Neural cell (in vitro differentiated cells): ENCODE data around the gene TUBA8. TPM values are rescaled to one million over a fixed set of nuclear protein-coding genes. Genes with fewer than 3 reads are reported as not detected.

Source experiments
- H2AFZ ChIP-seq: fragments of 200-600, 300-800 bp; sonication (generic), shearing (Covaris generic); 2 replicates; pipeline ENCODE4 v1.6.0; 2014; ENCODE audit warnings: low read depth, mild to moderate bottlenecking, antibody characterized with exemption, low read length, moderate library complexity
- H3F3A ChIP-seq: fragments of 200-600 bp; shearing (Covaris generic); 2 replicates; pipeline ENCODE4 v1.6.1; 2016; ENCODE audit warnings: mild to moderate bottlenecking, moderate library complexity, mixed read lengths, antibody characterized with exemption, low read length; ENCODE audit not compliant: insufficient read depth, poor library complexity, severe bottlenecking
- H3K27ac ChIP-seq: fragments of 200-600, 300-800 bp; sonication (generic), shearing (Covaris generic); 2 replicates; pipeline ENCODE4 v1.5.1; 2014; ENCODE audit warnings: mild to moderate bottlenecking, low read length, moderate library complexity
- H3K27me3 ChIP-seq: fragments of 300-800, 200-600 bp; sonication (generic), shearing (Covaris generic); 2 replicates; pipeline ENCODE4 v1.6.0; 2014; ENCODE audit warnings: mild to moderate bottlenecking, low read depth, low read length, moderate library complexity; ENCODE audit not compliant: insufficient read depth
- H3K36me3 ChIP-seq: fragments of 300-800, 200-600 bp; sonication (generic), shearing (Covaris generic); 2 replicates; pipeline ENCODE4 v1.5.1; 2014; ENCODE audit warnings: mild to moderate bottlenecking, antibody characterized with exemption, low read length, moderate library complexity; ENCODE audit not compliant: insufficient read depth
- H3K4me2 ChIP-seq: fragments of 300-800, 200-600 bp; sonication (generic), shearing (Covaris generic); 2 replicates; pipeline ENCODE4 v1.6.0; 2014; ENCODE audit warnings: mild to moderate bottlenecking, low read length
- H3K4me3 ChIP-seq: fragments of 300-800, 200-600 bp; sonication (generic), shearing (Covaris generic); 2 replicates; pipeline ENCODE4 v1.5.1; 2014; ENCODE audit warnings: mild to moderate bottlenecking, low read length, moderate library complexity
- H3K79me2 ChIP-seq: fragments of 200-600 bp; shearing (Covaris generic); replicated peaks from 2 replicates; pipeline ENCODE4 v1.6.0; 2014; ENCODE audit warnings: mild to moderate bottlenecking, low read length, moderate library complexity; ENCODE audit not compliant: insufficient read depth
- H3K9ac ChIP-seq: fragments of 300-800, 200-600 bp; sonication (generic), shearing (Covaris generic); 2 replicates; pipeline ENCODE4 v1.6.1; 2016; ENCODE audit warnings: mild to moderate bottlenecking, low read length, mixed read lengths
- H3K9me2 ChIP-seq: fragments of 200-600 bp; shearing (Covaris generic); 2 replicates; pipeline ENCODE4 v1.6.1; 2016; ENCODE audit warnings: mild to moderate bottlenecking, low read length, mixed read lengths; ENCODE audit not compliant: insufficient read depth
- H3K9me3 ChIP-seq: fragments of 200-600, 300-800 bp; sonication (generic), shearing (Covaris generic); 2 replicates; pipeline ENCODE4 v1.6.1; 2016; ENCODE audit warnings: mild to moderate bottlenecking, mixed run types, low read length, moderate library complexity, mixed read lengths
- H4K20me1 ChIP-seq: fragments of 200-600 bp; shearing (Covaris generic); 2 replicates; pipeline ENCODE4 v1.6.1; 2016; ENCODE audit warnings: mild to moderate bottlenecking, mixed run types; ENCODE audit not compliant: insufficient read depth
- EP300 ChIP-seq: fragments of 450-650 bp; conservative IDR thresholded peaks from 2 replicates; pipeline ENCODE4 v1.6.1; 2014; ENCODE audit warnings: antibody characterized with exemption, mild to moderate bottlenecking, moderate library complexity; ENCODE audit not compliant: poor library complexity, severe bottlenecking
- EZH2 ChIP-seq: fragments of 200-600, 300-800 bp; shearing (Covaris generic), sonication (generic); IDR thresholded peaks from 2 replicates; pipeline ENCODE4 v1.6.1; 2014; ENCODE audit warnings: antibody characterized with exemption, low read length, borderline replicate concordance, mild to moderate bottlenecking; ENCODE audit not compliant: insufficient read depth, poor library complexity, severe bottlenecking
- MXI1 ChIP-seq: fragments of 450-650 bp; conservative IDR thresholded peaks from 2 replicates; pipeline ENCODE4 v1.6.1; 2014; ENCODE audit warnings: antibody characterized with exemption, mild to moderate bottlenecking; ENCODE audit not compliant: poor library complexity, severe bottlenecking
- POLR2AphosphoS5 ChIP-seq: IDR thresholded peaks from 2 replicates; pipeline ENCODE4 v1.6.1; 2012
- RAD21 ChIP-seq: fragments of 450-650 bp; conservative IDR thresholded peaks from 2 replicates; pipeline ENCODE4 v1.6.1; 2014; ENCODE audit warnings: antibody characterized with exemption, mild to moderate bottlenecking, moderate library complexity
- SMC3 ChIP-seq: fragments of 450-650 bp; conservative IDR thresholded peaks from 2 replicates; pipeline ENCODE4 v1.6.1; 2014; ENCODE audit warnings: antibody characterized with exemption, mild to moderate bottlenecking, moderate library complexity; ENCODE audit not compliant: poor library complexity
- TAF1 ChIP-seq: IDR thresholded peaks from 2 replicates; pipeline ENCODE4 v1.6.1; 2012; ENCODE audit warnings: low read depth
- polyA plus RNA-seq: library from polyadenylated mRNA; depleted of rRNA; stranded (reverse); fragments of >200 nt; gene quantifications from 2 replicates; pipeline ENCODE4 v1.2.3, GENCODE V29; 2014
- TF ChIP-seq, protein P1 (sequence below): fragments of 450-650 bp; IDR thresholded peaks from 2 replicates; pipeline ENCODE4 v1.5.1; 2014; ENCODE audit warnings: antibody characterized with exemption, mild to moderate bottlenecking, moderate library complexity; ENCODE audit not compliant: poor library complexity, severe bottlenecking
- TF ChIP-seq, protein P2 (sequence below): IDR thresholded peaks from 2 replicates; pipeline ENCODE4 v1.6.1; 2012; ENCODE audit warnings: borderline replicate concordance

TUBA8 gene
- polyA plus RNA-seq, 1 donor from 2014 or later, result 1.8 TPM

DNA sequence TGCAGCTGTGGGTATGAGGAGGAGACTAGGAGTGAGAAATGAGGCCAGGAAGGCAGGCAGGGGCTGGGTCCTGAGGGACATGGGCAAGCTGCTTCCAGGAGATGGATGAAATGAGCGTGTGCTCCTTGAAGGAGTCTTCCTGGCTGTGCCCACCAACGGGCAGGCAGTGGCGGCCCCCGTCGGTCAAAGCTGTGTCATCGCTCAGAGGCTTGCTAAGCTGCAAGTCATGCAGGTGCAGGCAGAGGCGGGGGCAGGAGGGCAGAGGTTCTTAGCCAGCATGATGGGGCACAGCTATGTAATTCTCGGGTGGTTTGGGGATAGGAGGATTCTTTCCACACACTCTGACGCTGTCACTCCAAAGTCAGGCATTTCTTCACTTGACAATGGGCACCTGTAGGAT, 45.4 kb upstream of the TUBA8 start:
- Histone ChIP-seq H2AFZ (no peak overlapping the region), H3K9me3 (no peaks in the 10 kb centered on the region), H3K36me3 (no peaks in the 10 kb centered on the region), H3K9ac (no peak overlapping the region), H3K9me2 (no peaks in the 10 kb centered on the region), H3K4me3 (no peak overlapping the region), H4K20me1 (no peaks in the 10 kb centered on the region), H3F3A (no peaks in the 10 kb centered on the region), H3K27me3 (no peaks in the 10 kb centered on the region), H3K79me2 (no peaks in the 10 kb centered on the region), H3K4me2 (no peak overlapping the region), H3K27ac (no peak overlapping the region)
- no peak for TF ChIP-seq RAD21
- TF ChIP-seq, protein P1, sequence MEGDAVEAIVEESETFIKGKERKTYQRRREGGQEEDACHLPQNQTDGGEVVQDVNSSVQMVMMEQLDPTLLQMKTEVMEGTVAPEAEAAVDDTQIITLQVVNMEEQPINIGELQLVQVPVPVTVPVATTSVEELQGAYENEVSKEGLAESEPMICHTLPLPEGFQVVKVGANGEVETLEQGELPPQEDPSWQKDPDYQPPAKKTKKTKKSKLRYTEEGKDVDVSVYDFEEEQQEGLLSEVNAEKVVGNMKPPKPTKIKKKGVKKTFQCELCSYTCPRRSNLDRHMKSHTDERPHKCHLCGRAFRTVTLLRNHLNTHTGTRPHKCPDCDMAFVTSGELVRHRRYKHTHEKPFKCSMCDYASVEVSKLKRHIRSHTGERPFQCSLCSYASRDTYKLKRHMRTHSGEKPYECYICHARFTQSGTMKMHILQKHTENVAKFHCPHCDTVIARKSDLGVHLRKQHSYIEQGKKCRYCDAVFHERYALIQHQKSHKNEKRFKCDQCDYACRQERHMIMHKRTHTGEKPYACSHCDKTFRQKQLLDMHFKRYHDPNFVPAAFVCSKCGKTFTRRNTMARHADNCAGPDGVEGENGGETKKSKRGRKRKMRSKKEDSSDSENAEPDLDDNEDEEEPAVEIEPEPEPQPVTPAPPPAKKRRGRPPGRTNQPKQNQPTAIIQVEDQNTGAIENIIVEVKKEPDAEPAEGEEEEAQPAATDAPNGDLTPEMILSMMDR, result no peak
- TF ChIP-seq, protein P2, sequence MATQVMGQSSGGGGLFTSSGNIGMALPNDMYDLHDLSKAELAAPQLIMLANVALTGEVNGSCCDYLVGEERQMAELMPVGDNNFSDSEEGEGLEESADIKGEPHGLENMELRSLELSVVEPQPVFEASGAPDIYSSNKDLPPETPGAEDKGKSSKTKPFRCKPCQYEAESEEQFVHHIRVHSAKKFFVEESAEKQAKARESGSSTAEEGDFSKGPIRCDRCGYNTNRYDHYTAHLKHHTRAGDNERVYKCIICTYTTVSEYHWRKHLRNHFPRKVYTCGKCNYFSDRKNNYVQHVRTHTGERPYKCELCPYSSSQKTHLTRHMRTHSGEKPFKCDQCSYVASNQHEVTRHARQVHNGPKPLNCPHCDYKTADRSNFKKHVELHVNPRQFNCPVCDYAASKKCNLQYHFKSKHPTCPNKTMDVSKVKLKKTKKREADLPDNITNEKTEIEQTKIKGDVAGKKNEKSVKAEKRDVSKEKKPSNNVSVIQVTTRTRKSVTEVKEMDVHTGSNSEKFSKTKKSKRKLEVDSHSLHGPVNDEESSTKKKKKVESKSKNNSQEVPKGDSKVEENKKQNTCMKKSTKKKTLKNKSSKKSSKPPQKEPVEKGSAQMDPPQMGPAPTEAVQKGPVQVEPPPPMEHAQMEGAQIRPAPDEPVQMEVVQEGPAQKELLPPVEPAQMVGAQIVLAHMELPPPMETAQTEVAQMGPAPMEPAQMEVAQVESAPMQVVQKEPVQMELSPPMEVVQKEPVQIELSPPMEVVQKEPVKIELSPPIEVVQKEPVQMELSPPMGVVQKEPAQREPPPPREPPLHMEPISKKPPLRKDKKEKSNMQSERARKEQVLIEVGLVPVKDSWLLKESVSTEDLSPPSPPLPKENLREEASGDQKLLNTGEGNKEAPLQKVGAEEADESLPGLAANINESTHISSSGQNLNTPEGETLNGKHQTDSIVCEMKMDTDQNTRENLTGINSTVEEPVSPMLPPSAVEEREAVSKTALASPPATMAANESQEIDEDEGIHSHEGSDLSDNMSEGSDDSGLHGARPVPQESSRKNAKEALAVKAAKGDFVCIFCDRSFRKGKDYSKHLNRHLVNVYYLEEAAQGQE, result no peak
- TF ChIP-seq POLR2AphosphoS5, result no peak
- no peak for TF ChIP-seq SMC3
- TF ChIP-seq EZH2, result no peak

DNA sequence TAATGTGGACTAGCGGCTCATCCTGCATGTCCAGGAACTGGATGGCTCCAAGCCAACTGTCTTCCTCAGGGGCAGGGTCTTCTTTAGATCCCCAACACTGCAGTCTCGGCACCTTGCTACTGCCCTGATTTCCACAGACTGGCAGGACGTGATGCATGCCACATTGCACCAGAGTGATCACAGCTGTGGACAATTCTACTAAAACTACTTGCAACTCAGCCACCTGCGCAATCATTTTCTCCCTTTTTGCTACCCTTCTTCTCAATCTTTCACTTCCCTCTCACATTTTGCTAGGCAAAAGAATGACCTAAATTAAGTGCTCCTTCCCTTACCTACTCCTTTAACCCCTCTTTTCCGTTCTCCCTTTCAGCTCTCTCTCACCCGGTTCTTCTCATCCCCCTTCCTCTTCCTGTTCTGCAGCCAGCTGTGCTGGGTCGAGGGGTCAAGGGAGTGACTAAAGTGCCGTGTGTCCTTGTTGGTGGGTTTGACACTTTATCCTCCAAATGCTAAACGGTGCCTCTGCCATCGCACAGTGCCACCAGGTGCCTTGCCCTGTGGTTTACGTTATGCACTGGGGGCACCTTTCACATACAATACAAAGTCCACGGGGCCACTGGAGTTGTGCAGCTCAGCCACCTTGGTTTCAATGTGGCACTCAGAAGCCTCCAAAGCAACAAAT, 44.3 kb upstream of the TUBA8 start:
- H3K4me3 ChIP-seq, result no peak overlapping the region
- no peaks in the 10 kb centered on the region for H3K79me2 ChIP-seq
- H2AFZ ChIP-seq, result no peak overlapping the region
- H3K4me2 ChIP-seq, result no peak overlapping the region
- H3K9ac ChIP-seq, result no peak overlapping the region
- no peaks in the 10 kb centered on the region for H3K27me3 ChIP-seq
- H3K9me2 ChIP-seq, result no peaks in the 10 kb centered on the region
- H3F3A ChIP-seq, result no peaks in the 10 kb centered on the region
- no peaks in the 10 kb centered on the region for H3K36me3 ChIP-seq
- no peaks in the 10 kb centered on the region for H4K20me1 ChIP-seq
- no peak overlapping the region for H3K27ac ChIP-seq
- TF ChIP-seq SMC3 (no peak), EP300 (no peak), MXI1 (no peak), TAF1 (no peak), RAD21 (no peak), EZH2 (no peak), POLR2AphosphoS5 (no peak)
- TF ChIP-seq, protein P2, result no peak
- TF ChIP-seq, protein P1, result no peak
- no peaks in the 10 kb centered on the region for H3K9me3 ChIP-seq
